ENCODE measurements around the gene EDEM2. TPM values are rescaled to one million over a fixed set of nuclear protein-coding genes. Genes with fewer than 3 reads are reported as not detected.
A peak's percentile ranks its signal among the peaks of the same experiment; 100 is the strongest.
"Not testable (repeated sequence)": the region's sequence is repeated elsewhere in the genome, so short reads cannot be mapped to it uniquely, and the experiment has no call there.

The EDEM2 gene
- total RNA-seq, 1 donor from 2014 or later: 33.4 TPM

- Histone ChIP-seq H2AFZ (ENCODE audit: low read depth, low read length) (no peak overlapping the region), H3K27ac (ENCODE audit: low read depth, low read length) (no peak overlapping the region), H4K20me1 (ENCODE audit: insufficient read depth, low read length) (no peaks in the 10 kb centered on the region), H3K4me2 (ENCODE audit: low read length) (no peak overlapping the region), H3K4me1 (ENCODE audit: insufficient read depth, low read length) (peaks cover 14% of the 10 kb centered on the region), H3K9ac (ENCODE audit: low read length) (no peak overlapping the region), H3K9me3 (ENCODE audit: insufficient read depth, low read depth, low read length) (no peaks in the 10 kb centered on the region), H3K79me2 (ENCODE audit: insufficient read depth, low read length) (no peaks in the 10 kb centered on the region), H3K27me3 (ENCODE audit: insufficient read depth, low read length) (peaks cover 2% of the 10 kb centered on the region), H3K36me3 (ENCODE audit: insufficient read depth, low read length) (no peaks in the 10 kb centered on the region), H3K4me3 (ENCODE audit: insufficient read depth, low read depth, low read length) (no peak overlapping the region)
- peaks cover 7% of the 10 kb centered on the region for H3K4me1 Mint-ChIP-seq (ENCODE audit: low read depth, unreplicated experiment)
- no peaks in the 10 kb centered on the region for H3K9me3 Mint-ChIP-seq (ENCODE audit: unreplicated experiment)
- H3K27me3 Mint-ChIP-seq (ENCODE audit: low read depth, unreplicated experiment): no peaks in the 10 kb centered on the region
- FAIRE-seq: no peak
- H3K27ac Mint-ChIP-seq (ENCODE audit: unreplicated experiment): no peak overlapping the region
- TF ChIP-seq CTCF (IDR thresholded peaks at IDR 0.05; ENCODE audit: insufficient read depth, low read depth, low read length) (no peak), EZH2 (IDR thresholded peaks at IDR 0.05; ENCODE audit: insufficient read depth, low read length) (no peak)
- no peak for DNase-seq (ENCODE audit: low read depth)
- no peak overlapping the region for H3K4me3 Mint-ChIP-seq (ENCODE audit: unreplicated experiment)
- H3K36me3 Mint-ChIP-seq (ENCODE audit: low read depth, unreplicated experiment): no peaks in the 10 kb centered on the region
Observed at GRCh38 chr20:35150846-35151579, 3.9 kb upstream of the EDEM2 start.

DNA sequence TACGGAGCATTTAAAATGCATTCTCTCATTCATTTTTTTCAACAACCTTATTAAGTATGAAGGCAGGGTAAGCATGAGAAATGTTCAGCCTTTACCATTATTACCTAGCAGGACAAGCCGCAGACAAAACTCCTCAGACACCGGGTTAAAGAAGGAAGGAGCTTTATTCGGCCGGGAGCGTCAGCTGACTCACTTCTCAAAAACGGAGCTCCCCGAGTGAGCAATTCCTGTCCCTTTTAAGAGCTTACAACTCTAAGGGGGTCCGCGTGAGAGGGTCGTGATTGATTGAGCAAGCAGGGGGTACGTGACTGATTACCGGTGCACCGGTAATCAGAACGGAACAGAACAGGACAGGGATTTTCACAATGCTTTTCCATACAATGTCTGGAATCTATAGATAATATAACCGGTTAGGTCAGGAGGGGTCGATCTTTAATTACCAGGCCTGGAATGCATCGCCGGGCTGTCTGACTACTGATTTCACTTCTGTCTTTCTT, 487 bp upstream of the EDEM2 start:
- DNase-seq (ENCODE audit: low read depth); H3K9me3 Mint-ChIP-seq (ENCODE audit: unreplicated experiment); H3K27me3 Mint-ChIP-seq (ENCODE audit: low read depth, unreplicated experiment); H3K36me3 ChIP-seq (ENCODE audit: insufficient read depth, low read length); H3K79me2 ChIP-seq (ENCODE audit: insufficient read depth, low read length); H3K27me3 ChIP-seq (ENCODE audit: insufficient read depth, low read length); H3K9me3 ChIP-seq (ENCODE audit: insufficient read depth, low read depth, low read length); FAIRE-seq; H4K20me1 ChIP-seq (ENCODE audit: insufficient read depth, low read length); H3K36me3 Mint-ChIP-seq (ENCODE audit: low read depth, unreplicated experiment); H3K4me1 Mint-ChIP-seq (ENCODE audit: low read depth, unreplicated experiment): not testable (repeated sequence)
- H2AFZ ChIP-seq (ENCODE audit: low read depth, low read length): peak overlapping the region; percentile 88
- peak overlapping the region; percentile 87 for H3K9ac ChIP-seq (ENCODE audit: low read length)
- H3K4me2 ChIP-seq (ENCODE audit: low read length): peak overlapping the region; percentile 100
- H3K4me1 ChIP-seq (ENCODE audit: insufficient read depth, low read length): peaks cover 14% of the 10 kb centered on the region
- H3K27ac ChIP-seq (ENCODE audit: low read depth, low read length): peak overlapping the region; percentile 80
- H3K27ac Mint-ChIP-seq (ENCODE audit: unreplicated experiment): peak overlapping the region; percentile 100
- peak overlapping the region; percentile 86 for H3K4me3 ChIP-seq (ENCODE audit: insufficient read depth, low read depth, low read length)
- H3K4me3 Mint-ChIP-seq (ENCODE audit: unreplicated experiment): peak overlapping the region; percentile 99

DNA sequence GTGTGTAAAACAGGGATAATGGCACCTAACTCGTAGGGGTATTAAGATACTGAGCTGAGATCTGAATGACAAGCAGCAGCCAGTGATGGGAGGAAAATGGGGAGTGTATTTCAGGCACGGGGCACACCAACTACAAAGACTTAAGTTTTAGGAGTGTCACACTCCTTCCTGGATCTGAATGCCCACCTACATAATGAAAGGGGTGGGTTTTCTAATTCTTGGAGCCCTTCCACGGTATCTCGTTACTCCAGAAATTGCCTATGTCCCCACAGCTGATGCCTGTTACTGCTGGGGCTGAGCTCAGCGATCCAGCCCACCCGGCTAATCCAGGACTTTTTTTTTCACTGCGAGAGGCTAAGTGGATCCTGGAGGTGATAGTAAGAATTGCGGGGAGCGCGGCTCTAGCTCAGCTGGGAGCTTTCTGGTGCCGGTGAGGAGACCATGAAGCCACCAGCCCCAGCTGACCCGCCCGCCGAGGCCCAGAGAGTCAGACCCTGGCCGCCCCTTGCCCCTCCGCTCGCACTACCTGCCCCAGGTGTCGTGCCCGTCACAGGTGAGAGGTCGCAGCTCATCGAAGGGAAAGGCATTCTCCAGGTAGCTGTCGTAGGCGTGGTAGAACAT, 727 bp downstream of the EDEM2 start:
- Histone ChIP-seq H3K9me3 (ENCODE audit: insufficient read depth, low read depth, low read length) (no peaks in the 10 kb centered on the region), H3K4me1 (ENCODE audit: insufficient read depth, low read length) (peaks cover 14% of the 10 kb centered on the region), H3K27me3 (ENCODE audit: insufficient read depth, low read length) (no peaks in the 10 kb centered on the region), H3K27ac (ENCODE audit: low read depth, low read length) (peak overlapping the region; percentile 52), H4K20me1 (ENCODE audit: insufficient read depth, low read length) (no peaks in the 10 kb centered on the region), H3K9ac (ENCODE audit: low read length) (peak overlapping the region; percentile 87), H2AFZ (ENCODE audit: low read depth, low read length) (peak overlapping the region; percentile 88), H3K4me3 (ENCODE audit: insufficient read depth, low read depth, low read length) (peak overlapping the region; percentile 86), H3K79me2 (ENCODE audit: insufficient read depth, low read length) (no peaks in the 10 kb centered on the region), H3K4me2 (ENCODE audit: low read length) (peak overlapping the region; percentile 100), H3K36me3 (ENCODE audit: insufficient read depth, low read length) (peaks cover under 1% of the 10 kb centered on the region)
- Mint-ChIP-seq H3K9me3 (ENCODE audit: unreplicated experiment) (no peaks in the 10 kb centered on the region), H3K36me3 (ENCODE audit: low read depth, unreplicated experiment) (peaks cover 5% of the 10 kb centered on the region), H3K27ac (ENCODE audit: unreplicated experiment) (peak overlapping the region; percentile 100), H3K27me3 (ENCODE audit: low read depth, unreplicated experiment) (no peaks in the 10 kb centered on the region), H3K4me1 (ENCODE audit: low read depth, unreplicated experiment) (peaks cover 7% of the 10 kb centered on the region), H3K4me3 (ENCODE audit: unreplicated experiment) (peak overlapping the region; percentile 99)
- DNase-seq (ENCODE audit: low read depth): no peak
- no peak for FAIRE-seq
- TF ChIP-seq CTCF (IDR thresholded peaks at IDR 0.05; ENCODE audit: insufficient read depth, low read depth, low read length) (no peak), EZH2 (IDR thresholded peaks at IDR 0.05; ENCODE audit: insufficient read depth, low read length) (no peak)
